ENCODE results near the gene OLFML2B.

Gene OLFML2B

GRCh38 chr1:162003061-162003829 is 20.4 kb downstream of the OLFML2B start:
- TF ChIP-seq, protein P1, sequence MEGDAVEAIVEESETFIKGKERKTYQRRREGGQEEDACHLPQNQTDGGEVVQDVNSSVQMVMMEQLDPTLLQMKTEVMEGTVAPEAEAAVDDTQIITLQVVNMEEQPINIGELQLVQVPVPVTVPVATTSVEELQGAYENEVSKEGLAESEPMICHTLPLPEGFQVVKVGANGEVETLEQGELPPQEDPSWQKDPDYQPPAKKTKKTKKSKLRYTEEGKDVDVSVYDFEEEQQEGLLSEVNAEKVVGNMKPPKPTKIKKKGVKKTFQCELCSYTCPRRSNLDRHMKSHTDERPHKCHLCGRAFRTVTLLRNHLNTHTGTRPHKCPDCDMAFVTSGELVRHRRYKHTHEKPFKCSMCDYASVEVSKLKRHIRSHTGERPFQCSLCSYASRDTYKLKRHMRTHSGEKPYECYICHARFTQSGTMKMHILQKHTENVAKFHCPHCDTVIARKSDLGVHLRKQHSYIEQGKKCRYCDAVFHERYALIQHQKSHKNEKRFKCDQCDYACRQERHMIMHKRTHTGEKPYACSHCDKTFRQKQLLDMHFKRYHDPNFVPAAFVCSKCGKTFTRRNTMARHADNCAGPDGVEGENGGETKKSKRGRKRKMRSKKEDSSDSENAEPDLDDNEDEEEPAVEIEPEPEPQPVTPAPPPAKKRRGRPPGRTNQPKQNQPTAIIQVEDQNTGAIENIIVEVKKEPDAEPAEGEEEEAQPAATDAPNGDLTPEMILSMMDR (conservative IDR thresholded peaks at IDR 0.05; ENCODE audit: low read depth, low read length): no peak
- no peak overlapping the region for H3K4me3 ChIP-seq (ENCODE audit: low read length)
- DNase-seq (ENCODE audit: low read depth): no peak

DNA sequence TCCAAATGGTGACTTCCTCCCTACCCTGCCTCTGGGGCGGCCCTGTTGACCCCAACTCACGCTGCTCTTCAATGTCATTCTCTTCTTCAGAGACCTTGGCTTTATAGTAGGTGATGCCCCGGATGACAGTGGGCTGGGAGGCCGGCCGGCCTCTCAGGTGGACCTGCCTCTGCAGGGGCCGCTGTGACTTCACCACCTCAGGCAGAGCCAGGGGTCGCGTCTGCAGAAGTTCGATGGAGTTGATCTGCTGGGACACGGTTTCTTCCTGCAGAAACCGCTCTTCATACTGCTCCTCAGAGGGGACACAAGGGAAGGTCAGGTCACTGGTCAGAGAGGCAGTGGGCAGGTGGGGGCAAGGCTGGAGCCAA is 23.6 kb downstream of the OLFML2B start:
- no peak for DNase-seq (ENCODE audit: low read depth)
- H3K4me3 ChIP-seq (ENCODE audit: low read length): no peak overlapping the region
- TF ChIP-seq, protein P1 (conservative IDR thresholded peaks at IDR 0.05; ENCODE audit: low read depth, low read length): no peak

GRCh38 chr1:161999301-162000052 is 24.2 kb downstream of the OLFML2B start:
- H3K4me3 ChIP-seq (ENCODE audit: low read length): no peak overlapping the region
- TF ChIP-seq, protein P1 (conservative IDR thresholded peaks at IDR 0.05; ENCODE audit: low read depth, low read length): no peak
- DNase-seq (ENCODE audit: low read depth): no peak

GRCh38 chr1:161998811-161999210 is 24.9 kb downstream of the OLFML2B start:
- H3K4me3 ChIP-seq (ENCODE audit: low read length): no peak overlapping the region
- TF ChIP-seq, protein P1 (conservative IDR thresholded peaks at IDR 0.05; ENCODE audit: low read depth, low read length): no peak

GRCh38 chr1:161997152-161997551 is 26.5 kb downstream of the OLFML2B start:
- TF ChIP-seq, protein P1 (conservative IDR thresholded peaks at IDR 0.05; ENCODE audit: low read depth, low read length): no peak
- no peak overlapping the region for H3K4me3 ChIP-seq (ENCODE audit: low read length)
- no peak for DNase-seq (ENCODE audit: low read depth)

More at GRCh38 chr1:161998811-161999210, 24.9 kb downstream of the OLFML2B start:
- DNase-seq (ENCODE audit: low read depth): no peak

DNA sequence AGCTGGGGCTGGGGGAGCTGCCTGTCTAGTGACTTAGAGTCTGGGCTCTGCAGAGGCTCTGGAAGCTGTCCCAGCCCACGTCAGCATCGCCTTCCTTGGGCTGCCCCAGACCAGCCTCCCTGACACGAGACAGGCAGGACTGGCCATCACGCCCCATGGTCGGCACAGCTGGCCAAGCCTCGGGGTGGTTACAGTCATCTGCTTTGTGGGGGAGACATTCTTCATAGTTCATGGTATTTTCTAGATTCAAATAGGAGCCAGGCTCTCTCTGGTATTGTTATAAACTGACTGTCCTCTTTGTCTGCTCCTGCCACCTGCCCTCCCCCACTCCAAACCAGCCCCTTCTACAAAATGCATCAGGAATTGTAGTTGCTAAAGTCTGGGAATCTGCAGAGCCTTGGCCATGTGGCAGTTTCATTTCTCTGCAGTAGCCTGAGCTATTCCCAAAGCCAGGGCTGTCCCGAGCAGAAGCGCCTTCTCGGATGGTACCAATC is 29.4 kb downstream of the OLFML2B start:
- TF ChIP-seq, protein P1 (conservative IDR thresholded peaks at IDR 0.05; ENCODE audit: low read depth, low read length): no peak
- no peak overlapping the region for H3K4me3 ChIP-seq (ENCODE audit: low read length)
- DNase-seq (ENCODE audit: low read depth): no peak
